Stimulated activated CD8-positive, alpha-beta memory T cell treated with anti-CD3 and anti-CD28 coated beads, Interleukin-4, amount 100 ng/mL, for 1 hour (primary cell): ENCODE data around the gene CST6.

ENCODE experiments used
- DNase-seq, 2 donors: peaks; one replicate each; pipeline ENCODE4 v3.0.0-alpha.2; 2020; ENCODE audit warnings: low read depth in 2 of 2, low spot score in 1 of 2

Gene CST6

GRCh38 chr11:66045177-66045639, 33.4 kb downstream of the CST6 start:
- DNase-seq = peak; percentile 70 to 72

- DNase-seq = no peak
Observed at GRCh38 chr11:66046901-66047300, 35.1 kb downstream of the CST6 start.

GRCh38 chr11:66047541-66048365, 35.9 kb downstream of the CST6 start:
- DNase-seq = no peak

- DNase-seq = no peak
Observed at GRCh38 chr11:66048547-66049323, 36.9 kb downstream of the CST6 start, which contains the start of gene GAL3ST3. Gene GAL3ST3 (minus strand): TSS chr11:66049161. CDS start chr11:66045415, 3,746 bp downstream.

GRCh38 chr11:66050581-66051231, 38.9 kb downstream of the CST6 start:
- DNase-seq = no peak

- no peak for DNase-seq
Observed at GRCh38 chr11:66051371-66051765, 39.6 kb downstream of the CST6 start.

- DNase-seq = peak; percentile 84 to 92
Observed at GRCh38 chr11:66051766-66052663, 40.2 kb downstream of the CST6 start, which contains the start of gene SF3B2. Gene SF3B2 (plus strand): TSS chr11:66052364. CDS start chr11:66052385, 21 bp downstream.

GRCh38 chr11:66052664-66052982, 40.8 kb downstream of the CST6 start:
- no peak for DNase-seq

- DNase-seq = no peak
Observed at GRCh38 chr11:66055021-66055420, 43.2 kb downstream of the CST6 start.

- no peak for DNase-seq
Observed at GRCh38 chr11:66056501-66056900, 44.7 kb downstream of the CST6 start.

GRCh38 chr11:66059966-66060680, 48.3 kb downstream of the CST6 start:
- no peak for DNase-seq

- DNase-seq = no peak
Observed at GRCh38 chr11:66061268-66061667, 49.5 kb downstream of the CST6 start.

- no peak for DNase-seq
Observed at GRCh38 chr11:66062408-66062807, 50.6 kb downstream of the CST6 start.
